Measurements from ENCODE around the gene IGF2BP2. TPM values are rescaled to one million over a fixed set of nuclear protein-coding genes. Genes with fewer than 3 reads are reported as not detected.
A peak's percentile ranks its signal among the peaks of the same experiment; 100 is the strongest.

IGF2BP2 gene
- total and polyA plus RNA-seq, 9 of the 15 experiments (the other 6 are each of a cell fraction or from before 2014, with no cell fraction given) = 3.2 to 59.6 (median 30.5) TPM

DNA sequence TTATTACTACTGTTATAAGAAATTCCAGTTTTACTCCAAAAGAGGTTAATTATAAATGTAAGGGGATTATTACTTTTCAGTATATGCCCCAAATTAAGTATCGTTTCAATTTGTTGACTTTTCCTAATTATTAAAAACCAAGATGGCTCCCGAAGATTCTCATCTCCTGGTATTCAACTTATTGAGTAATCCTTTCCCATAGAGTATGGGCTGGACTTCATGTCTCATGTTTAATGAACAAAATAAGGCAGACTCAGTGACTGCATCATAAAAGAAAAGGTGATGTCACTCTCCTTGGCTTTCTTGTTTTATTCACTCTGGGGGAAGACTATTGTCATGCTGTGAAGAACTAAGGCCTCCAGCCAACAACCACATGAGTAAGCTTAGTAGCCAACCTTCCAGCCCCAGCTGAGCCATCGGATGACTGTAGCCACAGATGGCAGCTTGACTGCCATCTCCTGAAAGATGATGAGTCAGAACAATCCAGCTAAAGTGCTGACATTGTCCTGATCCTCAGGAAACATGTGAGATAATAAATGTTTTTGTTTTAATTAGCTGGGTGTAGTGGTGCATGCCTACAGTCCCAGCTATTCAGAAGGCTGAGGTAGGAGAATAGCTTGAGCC, 17.3 kb downstream of the IGF2BP2 start (continued):
- TF ChIP-seq TCF3 (CRISPR knock-in tag; IDR thresholded peaks at IDR 0.05) (peak; percentile 23; the same call in 1 of the 2 replicates), MYBL2 (IDR thresholded peaks at IDR 0.05; ENCODE audit: low read depth) (no peak), MYBL2 (CRISPR knock-in tag; IDR thresholded peaks at IDR 0.05; ENCODE audit: borderline replicate concordance) (no peak), DPF2 (IDR thresholded peaks at IDR 0.05) (no peak; the same call in none of the 2 replicates), CBX5 (IDR thresholded peaks at IDR 0.05; ENCODE audit: borderline replicate concordance, low read depth) (no peak), ZNF41 (CRISPR knock-in tag; conservative IDR thresholded peaks at IDR 0.05) (no peak), RUNX1 (IDR thresholded peaks at IDR 0.05; ENCODE audit: low read depth) (no peak), RBM17 (IDR thresholded peaks at IDR 0.05; ENCODE audit: borderline replicate concordance, low read depth, low read length) (no peak), POLR2B (IDR thresholded peaks at IDR 0.05; ENCODE audit: low read depth, partially characterized antibody) (no peak), SIN3A (IDR thresholded peaks at IDR 0.05; ENCODE audit: borderline replicate concordance in 2 of 2, control insufficient read depth in 1 of 2, low read depth in 2 of 2, low read length in 2 of 2) (no peak), RBM34 (IDR thresholded peaks at IDR 0.05; ENCODE audit: borderline replicate concordance, insufficient read depth, low read length) (no peak), ZNF785 (CRISPR knock-in tag; IDR thresholded peaks at IDR 0.05) (no peak)
- TF ChIP-seq, protein P1, sequence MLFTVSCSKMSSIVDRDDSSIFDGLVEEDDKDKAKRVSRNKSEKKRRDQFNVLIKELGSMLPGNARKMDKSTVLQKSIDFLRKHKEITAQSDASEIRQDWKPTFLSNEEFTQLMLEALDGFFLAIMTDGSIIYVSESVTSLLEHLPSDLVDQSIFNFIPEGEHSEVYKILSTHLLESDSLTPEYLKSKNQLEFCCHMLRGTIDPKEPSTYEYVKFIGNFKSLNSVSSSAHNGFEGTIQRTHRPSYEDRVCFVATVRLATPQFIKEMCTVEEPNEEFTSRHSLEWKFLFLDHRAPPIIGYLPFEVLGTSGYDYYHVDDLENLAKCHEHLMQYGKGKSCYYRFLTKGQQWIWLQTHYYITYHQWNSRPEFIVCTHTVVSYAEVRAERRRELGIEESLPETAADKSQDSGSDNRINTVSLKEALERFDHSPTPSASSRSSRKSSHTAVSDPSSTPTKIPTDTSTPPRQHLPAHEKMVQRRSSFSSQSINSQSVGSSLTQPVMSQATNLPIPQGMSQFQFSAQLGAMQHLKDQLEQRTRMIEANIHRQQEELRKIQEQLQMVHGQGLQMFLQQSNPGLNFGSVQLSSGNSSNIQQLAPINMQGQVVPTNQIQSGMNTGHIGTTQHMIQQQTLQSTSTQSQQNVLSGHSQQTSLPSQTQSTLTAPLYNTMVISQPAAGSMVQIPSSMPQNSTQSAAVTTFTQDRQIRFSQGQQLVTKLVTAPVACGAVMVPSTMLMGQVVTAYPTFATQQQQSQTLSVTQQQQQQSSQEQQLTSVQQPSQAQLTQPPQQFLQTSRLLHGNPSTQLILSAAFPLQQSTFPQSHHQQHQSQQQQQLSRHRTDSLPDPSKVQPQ (CRISPR knock-in tag; IDR thresholded peaks at IDR 0.05; ENCODE audit: borderline replicate concordance) = no peak
- TF ChIP-seq, protein P2, sequence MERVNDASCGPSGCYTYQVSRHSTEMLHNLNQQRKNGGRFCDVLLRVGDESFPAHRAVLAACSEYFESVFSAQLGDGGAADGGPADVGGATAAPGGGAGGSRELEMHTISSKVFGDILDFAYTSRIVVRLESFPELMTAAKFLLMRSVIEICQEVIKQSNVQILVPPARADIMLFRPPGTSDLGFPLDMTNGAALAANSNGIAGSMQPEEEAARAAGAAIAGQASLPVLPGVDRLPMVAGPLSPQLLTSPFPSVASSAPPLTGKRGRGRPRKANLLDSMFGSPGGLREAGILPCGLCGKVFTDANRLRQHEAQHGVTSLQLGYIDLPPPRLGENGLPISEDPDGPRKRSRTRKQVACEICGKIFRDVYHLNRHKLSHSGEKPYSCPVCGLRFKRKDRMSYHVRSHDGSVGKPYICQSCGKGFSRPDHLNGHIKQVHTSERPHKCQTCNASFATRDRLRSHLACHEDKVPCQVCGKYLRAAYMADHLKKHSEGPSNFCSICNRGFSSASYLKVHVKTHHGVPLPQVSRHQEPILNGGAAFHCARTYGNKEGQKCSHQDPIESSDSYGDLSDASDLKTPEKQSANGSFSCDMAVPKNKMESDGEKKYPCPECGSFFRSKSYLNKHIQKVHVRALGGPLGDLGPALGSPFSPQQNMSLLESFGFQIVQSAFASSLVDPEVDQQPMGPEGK (CRISPR knock-in tag; IDR thresholded peaks at IDR 0.05; ENCODE audit: borderline replicate concordance) = no peak
- TF ChIP-seq, protein P3, sequence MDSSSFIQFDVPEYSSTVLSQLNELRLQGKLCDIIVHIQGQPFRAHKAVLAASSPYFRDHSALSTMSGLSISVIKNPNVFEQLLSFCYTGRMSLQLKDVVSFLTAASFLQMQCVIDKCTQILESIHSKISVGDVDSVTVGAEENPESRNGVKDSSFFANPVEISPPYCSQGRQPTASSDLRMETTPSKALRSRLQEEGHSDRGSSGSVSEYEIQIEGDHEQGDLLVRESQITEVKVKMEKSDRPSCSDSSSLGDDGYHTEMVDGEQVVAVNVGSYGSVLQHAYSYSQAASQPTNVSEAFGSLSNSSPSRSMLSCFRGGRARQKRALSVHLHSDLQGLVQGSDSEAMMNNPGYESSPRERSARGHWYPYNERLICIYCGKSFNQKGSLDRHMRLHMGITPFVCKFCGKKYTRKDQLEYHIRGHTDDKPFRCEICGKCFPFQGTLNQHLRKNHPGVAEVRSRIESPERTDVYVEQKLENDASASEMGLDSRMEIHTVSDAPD (CRISPR knock-in tag; IDR thresholded peaks at IDR 0.05) = no peak
- TF ChIP-seq, protein P4, sequence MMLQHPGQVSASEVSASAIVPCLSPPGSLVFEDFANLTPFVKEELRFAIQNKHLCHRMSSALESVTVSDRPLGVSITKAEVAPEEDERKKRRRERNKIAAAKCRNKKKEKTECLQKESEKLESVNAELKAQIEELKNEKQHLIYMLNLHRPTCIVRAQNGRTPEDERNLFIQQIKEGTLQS (IDR thresholded peaks at IDR 0.05) = peak; percentile 90
- TF ChIP-seq, protein P4 (CRISPR knock-in tag; conservative IDR thresholded peaks at IDR 0.05) = 0 out of 2 replicates have a peak, but pooled peaks have one; percentile 51
- TF ChIP-seq, protein P5, sequence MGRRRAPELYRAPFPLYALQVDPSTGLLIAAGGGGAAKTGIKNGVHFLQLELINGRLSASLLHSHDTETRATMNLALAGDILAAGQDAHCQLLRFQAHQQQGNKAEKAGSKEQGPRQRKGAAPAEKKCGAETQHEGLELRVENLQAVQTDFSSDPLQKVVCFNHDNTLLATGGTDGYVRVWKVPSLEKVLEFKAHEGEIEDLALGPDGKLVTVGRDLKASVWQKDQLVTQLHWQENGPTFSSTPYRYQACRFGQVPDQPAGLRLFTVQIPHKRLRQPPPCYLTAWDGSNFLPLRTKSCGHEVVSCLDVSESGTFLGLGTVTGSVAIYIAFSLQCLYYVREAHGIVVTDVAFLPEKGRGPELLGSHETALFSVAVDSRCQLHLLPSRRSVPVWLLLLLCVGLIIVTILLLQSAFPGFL (CRISPR knock-in tag; IDR thresholded peaks at IDR 0.05) = no peak
